Right atrium auricular region (tissue), 2 donors: ENCODE results near the gene KAT6B. TPM values are rescaled to one million over a fixed set of nuclear protein-coding genes. Genes with fewer than 3 reads are reported as not detected.

Source experiments
- DNase-seq: peaks from one replicate; pipeline ENCODE4 v3.0.0-alpha.2; 2019; ENCODE audit warnings: low spot score
- H3K27ac ChIP-seq, 2 donors: fragments of 200-600 bp; sonication (generic); 1 replicate in 1 of 2; 2 replicates in 1 of 2; pipeline ENCODE4 v1.5.1; 2016 to 2019
- H3K27me3 ChIP-seq, 2 donors: fragments of 200-600 bp; sonication (generic); one replicate each; pipeline versions ENCODE4 v1.5.1 to v1.6.0; 2017 to 2019
- H3K36me3 ChIP-seq: fragments of 200-600 bp; sonication (generic); one replicate; pipeline ENCODE4 v1.5.1; 2016
- H3K4me1 ChIP-seq, 2 donors: fragments of 200-600 bp; sonication (generic); one replicate each; pipeline versions ENCODE4 v1.5.1 to v1.6.0; 2017 to 2019
- H3K4me3 ChIP-seq, 2 donors: fragments of 200-600 bp; sonication (generic); 1 replicate in 1 of 2; 2 replicates in 1 of 2; pipeline ENCODE4 v1.5.1; 2017 to 2019; ENCODE audit warnings: mild to moderate bottlenecking in 1 of 2, moderate library complexity in 1 of 2
- H3K9me3 ChIP-seq, 2 donors: fragments of 200-600 bp; sonication (generic); one replicate each; pipeline ENCODE4 v1.5.1; 2019
- CTCF ChIP-seq, 2 donors: fragments of 200-600 bp; sonication (generic); IDR thresholded peaks; one replicate each; pipeline ENCODE4 v1.5.1; 2019; ENCODE audit warnings: antibody characterized with exemption in 2 of 2
- total RNA-seq, 2 donors: library from RNA; depleted of rRNA; stranded (reverse); fragments of >200 nt; gene quantifications; one replicate each; pipeline ENCODE4 v1.1.0, GENCODE V29; 2016

Gene KAT6B
- total RNA-seq, 2 donors from 2014 or later, result 42.7 to 43.5 TPM

GRCh38 chr10:74824900-74825370 lies 1.5 kb upstream of the KAT6B start:
- no peak for DNase-seq
- H3K9me3 ChIP-seq, result no peaks in the 10 kb centered on the region

GRCh38 chr10:74825371-74826141 lies 844 bp upstream of the KAT6B start:
- Histone ChIP-seq H3K9me3 (no peaks in the 10 kb centered on the region), H3K27me3 (no peaks in the 10 kb centered on the region), H3K36me3 (no peaks in the 10 kb centered on the region), H3K27ac (peak overlapping the region; percentile 94 to 97), H3K4me3 (peak overlapping the region; percentile 81 to 94), H3K4me1 (peaks cover 0 to 40% of the 10 kb centered on the region in 2 donors)
- TF ChIP-seq CTCF (IDR thresholded peaks at IDR 0.05), result peak in 1 of 2 donors; percentile 13
- no peak for DNase-seq

More at GRCh38 chr10:74824900-74825370, 1.5 kb upstream of the KAT6B start:
- peak overlapping the region; percentile 94 to 97 for H3K27ac ChIP-seq
- peaks cover 0 to 40% of the 10 kb centered on the region in 2 donors for H3K4me1 ChIP-seq
- peak overlapping the region; percentile 81 to 94 for H3K4me3 ChIP-seq
- no peaks in the 10 kb centered on the region for H3K36me3 ChIP-seq
- H3K27me3 ChIP-seq, result no peaks in the 10 kb centered on the region
- TF ChIP-seq CTCF (IDR thresholded peaks at IDR 0.05), result no peak

- peaks cover 0 to 44% of the 10 kb centered on the region in 2 donors for H3K4me1 ChIP-seq
- H3K27ac ChIP-seq, result peak overlapping the region; percentile 97 to 99
- TF ChIP-seq CTCF (IDR thresholded peaks at IDR 0.05), result no peak
- DNase-seq, result no peak
- no peaks in the 10 kb centered on the region for H3K9me3 ChIP-seq
- no peaks in the 10 kb centered on the region for H3K36me3 ChIP-seq
- no peaks in the 10 kb centered on the region for H3K27me3 ChIP-seq
- H3K4me3 ChIP-seq, result peak overlapping the region; percentile 73 to 94
Observed at GRCh38 chr10:74827045-74827441, 643 bp downstream of the KAT6B start.

GRCh38 chr10:74827694-74828093 lies 1.3 kb downstream of the KAT6B start:
- no peak for DNase-seq
- Histone ChIP-seq H3K4me3 (peak overlapping the region in 1 of 2 donors; percentile 94), H3K27ac (peak overlapping the region in 1 of 2 donors; percentile 97), H3K27me3 (no peaks in the 10 kb centered on the region), H3K36me3 (no peaks in the 10 kb centered on the region), H3K9me3 (no peaks in the 10 kb centered on the region), H3K4me1 (peaks cover 0 to 38% of the 10 kb centered on the region in 2 donors)
- no peak for TF ChIP-seq CTCF (IDR thresholded peaks at IDR 0.05)

GRCh38 chr10:74828946-74829345 lies 2.5 kb downstream of the KAT6B start:
- Histone ChIP-seq H3K27me3 (no peaks in the 10 kb centered on the region), H3K4me3 (no peak overlapping the region), H3K36me3 (no peaks in the 10 kb centered on the region), H3K27ac (peak overlapping the region in 1 of 2 donors; percentile 40), H3K4me1 (peaks cover 0 to 36% of the 10 kb centered on the region in 2 donors), H3K9me3 (no peaks in the 10 kb centered on the region)
- TF ChIP-seq CTCF (IDR thresholded peaks at IDR 0.05), result no peak
- DNase-seq, result no peak
